Panc1 (cell line): ENCODE data around the gene TRIOBP. TPM values are rescaled to one million over a fixed set of nuclear protein-coding genes. Genes with fewer than 3 reads are reported as not detected.
A peak's percentile ranks its signal among the peaks of the same experiment; 100 is the strongest.

Source experiments
- ATAC-seq: fragments of 200-7000 bp; cut with Tn5 transposase; 2 replicates; pipeline ENCODE4 v1.9.1; 2020; ENCODE audit warnings: mild to moderate bottlenecking, moderate library complexity
- Bru-seq: library from RNA; stranded (reverse); fragments of 400-500 nt; gene quantifications from one replicate; lab custom pipeline; 2021; lab: Mats Ljungman, UMichigan
- BruChase-seq, 2 experiments: library from RNA; stranded (reverse); fragments of 400-500 nt; gene quantifications; one replicate each; lab custom pipeline; 2021; lab: Mats Ljungman, UMichigan
- BruUV-seq: library from RNA; stranded (reverse); fragments of 400-500 nt; replicated peaks from 2 replicates; lab custom pipeline; 2021; lab: Mats Ljungman, UMichigan
- CTCF ChIA-PET: fragments of 300-600 bp; sonication (Branson Sonifier 250); formaldehyde crosslinking; loops from one replicate; lab custom pipeline; 2022; ENCODE audit warnings: antibody characterized with exemption; lab: Charles Lee
- POLR2A ChIA-PET: fragments of 300-600 bp; sonication (Branson Sonifier 250); formaldehyde crosslinking; loops from one replicate; lab custom pipeline; 2022; ENCODE audit warnings: antibody characterized with exemption; lab: Charles Lee
- DNase-seq: peaks from one replicate; pipeline ENCODE4 v3.0.0-alpha.2; 2010; ENCODE audit warnings: low read depth, low spot score
- H3K27ac ChIP-seq: 2 replicates; pipeline ENCODE4 v1.5.1; 2011; ENCODE audit warnings: mild to moderate bottlenecking, low read length, inconsistent platforms
- H3K27me3 ChIP-seq: fragments of 200-500 bp; sonication (Bioruptor generic); 2 replicates; pipeline ENCODE4 v1.6.0; 2014; ENCODE audit warnings: low read length, inconsistent platforms; ENCODE audit not compliant: control insufficient read depth, insufficient read depth
- H3K36me3 ChIP-seq: fragments of 200-500 bp; sonication (Bioruptor generic); 2 replicates; pipeline ENCODE4 v1.5.1; 2014; ENCODE audit warnings: inconsistent platforms, mild to moderate bottlenecking, low read length, moderate library complexity; ENCODE audit not compliant: control insufficient read depth, insufficient read depth
- H3K4me1 ChIP-seq: 2 replicates; pipeline ENCODE4 v1.5.1; 2011; ENCODE audit warnings: inconsistent platforms, mild to moderate bottlenecking, low read length, moderate library complexity; ENCODE audit not compliant: control insufficient read depth, insufficient read depth
- H3K4me3 ChIP-seq, 2 experiments: 2 replicates each; pipeline ENCODE4 v1.5.1; 2011 to 2012; ENCODE audit warnings: low read depth in 2 of 2, low read length in 2 of 2, mild to moderate bottlenecking in 2 of 2, inconsistent platforms in 1 of 2, moderate library complexity in 1 of 2
- H3K9me3 ChIP-seq: fragments of 200-500 bp; sonication (Bioruptor generic); 2 replicates; pipeline ENCODE4 v1.5.1; 2014; ENCODE audit warnings: low read depth, mild to moderate bottlenecking, inconsistent platforms, low read length, moderate library complexity; ENCODE audit not compliant: control insufficient read depth, insufficient read depth
- CTCF ChIP-seq: fragments of 450-650 bp; IDR thresholded peaks from 2 replicates; pipeline ENCODE4 v1.5.1; 2017; ENCODE audit warnings: mild to moderate bottlenecking
- POLR2AphosphoS5 ChIP-seq: IDR thresholded peaks from 2 replicates; pipeline ENCODE4 v1.6.1; 2012; ENCODE audit warnings: mild to moderate bottlenecking, low read depth, low read length, moderate library complexity
- REST ChIP-seq, 2 experiments: IDR thresholded peaks; 2 replicates each; pipeline ENCODE4 v1.6.1; 2011 to 2012; ENCODE audit warnings: low read depth in 2 of 2, control low read depth in 1 of 2, low read length in 1 of 2, mild to moderate bottlenecking in 1 of 2, moderate library complexity in 1 of 2; ENCODE audit not compliant: insufficient read depth in 1 of 2
- SIN3A ChIP-seq: IDR thresholded peaks from 2 replicates; pipeline ENCODE4 v1.6.1; 2012; ENCODE audit warnings: low read depth, mild to moderate bottlenecking, low read length, moderate library complexity, borderline replicate concordance; ENCODE audit not compliant: insufficient read depth
- TCF7L2 ChIP-seq: IDR thresholded peaks from 2 replicates; pipeline ENCODE4 v1.6.1; 2011; ENCODE audit warnings: mild to moderate bottlenecking, low read depth, low read length, inconsistent platforms
- in situ Hi-C: cut with HindIII; loops from 2 replicates; pipeline ENCODE4 v1.10.0; 2016; ENCODE audit warnings: low sequenced_read_pairs, low pct_unique_long_range_greater_than_20kb
- intact Hi-C: fragments of 100-400 bp; cut with micrococcal nuclease; formaldehyde crosslinking; loops from one replicate; pipeline ENCODE4 v1.10.0; 2022; ENCODE audit not compliant: unreplicated experiment
- long read RNA-seq: library from polyadenylated mRNA; unstranded; transcript quantifications from one replicate; pipeline ENCODE4 v2.0.0, GENCODE V29; 2021; ENCODE audit not compliant: unreplicated experiment
- polyA plus RNA-seq: library from polyadenylated mRNA; unstranded; fragments of >200 nt; gene quantifications from one replicate; pipeline ENCODE4 v1.2.1, GENCODE V29; 2012; ENCODE audit warnings: missing spikeins; ENCODE audit not compliant: insufficient read length
- total RNA-seq: library from RNA; stranded (reverse); gene quantifications from one replicate; pipeline ENCODE4 v1.2.1, GENCODE V29; 2021; ENCODE audit not compliant: unreplicated experiment

Gene TRIOBP
- total RNA-seq = 50.5 TPM
- 64.5 TPM for polyA plus RNA-seq
- percentile 64 among the genes with signal in this experiment for Bru-seq, nascent RNA
- BruChase-seq, experiment 1, labeled RNA remaining after a 2-hour chase = percentile 67 among the genes with signal in this experiment
- BruChase-seq, experiment 2, labeled RNA remaining after a 6-hour chase = percentile 71 among the genes with signal in this experiment
- long read RNA-seq, transcript TRIOBP-205 (8 exons, 2,125 nt) = minor isoform, 15 of 261 reads
- long read RNA-seq, transcript TRIOBP-203 (14 exons, 2,324 nt) = major isoform, 128 of 261 reads
- long read RNA-seq, partial matches to known transcripts = 35 of 261 reads
- long read RNA-seq, other reads (novel, unspliced or antisense) = 83 of 261 reads

- Histone ChIP-seq H3K27ac (no peak within 1 kb of the TSS), H3K27me3 (no peaks in the 10 kb centered on the region), H3K36me3 (no peaks in the 10 kb centered on the region), H3K4me1 (no peaks in the 10 kb centered on the region), H3K9me3 (no peaks in the 10 kb centered on the region), H3K4me3 (peak within 1 kb of the TSS in 1 of 2 experiments; percentile 21; a peak in 1 of 4 replicates)
- in situ Hi-C loops = no loop called here
- DNase-seq (no peak), ATAC-seq (peak; percentile 72; the same call in 1 of the 2 replicates)
- POLR2A ChIA-PET = no interaction called here
- CTCF ChIA-PET = no interaction called here
- no TSS peak for BruUV-seq
- TF ChIP-seq TCF7L2 (no peak), CTCF (no peak), SIN3A (no peak), POLR2AphosphoS5 (no peak), REST (IDR thresholded peaks at IDR 0.05; ENCODE audit: insufficient read depth in 1 of 2, low read depth in 2 of 2, low read length in 1 of 2) (no peak)
- intact Hi-C loops = no loop called here
These were observed at the start of gene TRIOBP for GRCh38 chr22:37696657-37697537. Gene TRIOBP (plus strand): TSS chr22:37697048. CDS start chr22:37701366, 4,318 bp downstream.

GRCh38 chr22:37647317-37647716, 49.5 kb upstream of the TRIOBP start:
- H3K27me3 ChIP-seq = no peaks in the 10 kb centered on the region
- no peak for TF ChIP-seq SIN3A
- TF ChIP-seq POLR2AphosphoS5 = no peak
- no peak for TF ChIP-seq TCF7L2
- no peak for TF ChIP-seq REST (IDR thresholded peaks at IDR 0.05; ENCODE audit: insufficient read depth in 1 of 2, low read depth in 2 of 2, low read length in 1 of 2)
- TF ChIP-seq CTCF = no peak
- in situ Hi-C loops (no loop called here), intact Hi-C loops (no loop called here)
- no peak for DNase-seq
- POLR2A ChIA-PET = no interaction called here
- ATAC-seq = no peak
- H3K4me1 ChIP-seq = no peaks in the 10 kb centered on the region
- BruUV-seq = no TSS peak
- no peaks in the 10 kb centered on the region for H3K36me3 ChIP-seq
- CTCF ChIA-PET = no interaction called here
- no peak overlapping the region for H3K27ac ChIP-seq
- no peak overlapping the region for H3K4me3 ChIP-seq
- H3K9me3 ChIP-seq = no peaks in the 10 kb centered on the region
